Measurements from ENCODE around the gene PALLD. TPM values are rescaled to one million over a fixed set of nuclear protein-coding genes. Genes with fewer than 3 reads are reported as not detected.

The PALLD gene
- total and polyA plus RNA-seq, 3 donors from 2014 or later = 138 to 156 (median 146) TPM

- intact Hi-C loops (cut with DNase I; ENCODE audit: low total_unique reads) = no loop called here
- Histone ChIP-seq H3K4me3 (no peak overlapping the region), H3K36me3 (ENCODE audit: low read depth, missing control alignments) (peaks cover 2% of the 10 kb centered on the region), H3K9me3 (no peaks in the 10 kb centered on the region), H3K27me3 (no peaks in the 10 kb centered on the region), H3K27ac (no peak overlapping the region), H3K4me1 (no peaks in the 10 kb centered on the region)
- DNase-seq = no peak
- WGBS, 2 donors = 84 to 95% methylated on average over 2 of the region's 2 CpGs
- TF ChIP-seq CTCF (IDR thresholded peaks at IDR 0.05) (no peak), POLR2A (IDR thresholded peaks at IDR 0.05) (no peak)
Measured at GRCh38 chr4:168928346-168928745, 431.5 kb downstream of the PALLD start.

- intact Hi-C loops (cut with DNase I; ENCODE audit: low total_unique reads) = no loop called here
- H3K27me3 ChIP-seq = no peaks in the 10 kb centered on the region
- peaks cover 2% of the 10 kb centered on the region for H3K36me3 ChIP-seq (ENCODE audit: low read depth, missing control alignments)
- TF ChIP-seq POLR2A (IDR thresholded peaks at IDR 0.05) = no peak
- no peak for TF ChIP-seq CTCF (IDR thresholded peaks at IDR 0.05)
- H3K27ac ChIP-seq = no peak overlapping the region
- DNase-seq = no peak
- no peaks in the 10 kb centered on the region for H3K9me3 ChIP-seq
- WGBS, 2 donors = 96 to 98% methylated on average over 3 of the region's 3 CpGs
- no peak overlapping the region for H3K4me3 ChIP-seq
- H3K4me1 ChIP-seq = no peaks in the 10 kb centered on the region
Measured at GRCh38 chr4:168928875-168929274, 432.0 kb downstream of the PALLD start.

- Histone ChIP-seq H3K9me3 (no peaks in the 10 kb centered on the region), H3K27ac (no peak overlapping the region), H3K4me3 (no peak overlapping the region), H3K4me1 (no peaks in the 10 kb centered on the region), H3K36me3 (ENCODE audit: low read depth, missing control alignments) (no peaks in the 10 kb centered on the region), H3K27me3 (no peaks in the 10 kb centered on the region)
- TF ChIP-seq POLR2A (IDR thresholded peaks at IDR 0.05) (no peak), CTCF (IDR thresholded peaks at IDR 0.05) (no peak)
- intact Hi-C loops (cut with DNase I; ENCODE audit: low total_unique reads) = no loop called here
- no peak for DNase-seq
- WGBS, 2 donors = 92 to 94% methylated on average over 5 to 6 of the region's 6 CpGs
Measured at GRCh38 chr4:168930413-168931196, 433.8 kb downstream of the PALLD start.

- no peak for DNase-seq
- intact Hi-C loops (cut with DNase I; ENCODE audit: low total_unique reads) = no loop called here
- TF ChIP-seq CTCF (IDR thresholded peaks at IDR 0.05) (no peak), POLR2A (IDR thresholded peaks at IDR 0.05) (no peak)
- no peaks in the 10 kb centered on the region for H3K36me3 ChIP-seq (ENCODE audit: low read depth, missing control alignments)
- no peak overlapping the region for H3K4me3 ChIP-seq
- H3K9me3 ChIP-seq = no peaks in the 10 kb centered on the region
- H3K27ac ChIP-seq = no peak overlapping the region
- no peaks in the 10 kb centered on the region for H3K4me1 ChIP-seq
- no peaks in the 10 kb centered on the region for H3K27me3 ChIP-seq
Measured at GRCh38 chr4:168931215-168931650, 434.4 kb downstream of the PALLD start.

- Histone ChIP-seq H3K36me3 (ENCODE audit: low read depth, missing control alignments) (no peaks in the 10 kb centered on the region), H3K4me1 (no peaks in the 10 kb centered on the region), H3K9me3 (no peaks in the 10 kb centered on the region), H3K27me3 (no peaks in the 10 kb centered on the region), H3K4me3 (no peak overlapping the region), H3K27ac (no peak overlapping the region)
- TF ChIP-seq CTCF (IDR thresholded peaks at IDR 0.05) (no peak), POLR2A (IDR thresholded peaks at IDR 0.05) (no peak)
- intact Hi-C loops (cut with DNase I; ENCODE audit: low total_unique reads) = no loop called here
- DNase-seq = no peak
Measured at GRCh38 chr4:168932138-168932537, 435.3 kb downstream of the PALLD start.

All from testis (tissue), 3 donors.